Measurements from ENCODE around the gene TMEM272.

DNA sequence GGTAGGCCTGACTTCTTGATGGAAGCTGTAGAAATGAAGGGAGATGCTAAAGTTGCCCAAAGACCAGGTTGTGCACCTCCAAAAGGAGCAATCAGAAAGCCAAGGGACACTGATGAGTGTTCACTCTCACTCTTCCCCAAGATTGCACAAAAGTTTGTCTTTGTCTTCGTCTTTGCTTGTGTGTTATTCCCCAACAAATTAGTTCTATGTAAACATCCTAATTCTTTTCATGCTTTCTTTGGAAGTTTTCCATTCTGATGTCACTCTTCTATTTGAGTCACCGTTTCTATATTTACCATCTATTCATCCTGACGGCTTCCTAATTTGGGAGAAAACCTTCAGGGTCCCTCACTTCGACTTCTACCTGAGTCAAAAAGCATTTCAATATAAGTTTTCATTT is 3.7 kb upstream of the TMEM272 start:
- TF ChIP-seq POLR2A (IDR thresholded peaks at IDR 0.05) = no peak
- no peak for TF ChIP-seq EP300 (IDR thresholded peaks at IDR 0.05)
